ENCODE results near the gene ZNF768. TPM values are rescaled to one million over a fixed set of nuclear protein-coding genes. Genes with fewer than 3 reads are reported as not detected.
A peak's percentile ranks its signal among the peaks of the same experiment; 100 is the strongest.

The ZNF768 gene
- total RNA-seq, 4 donors from 2014 or later = 27.4 to 44.9 (median 32.3) TPM

- Histone ChIP-seq H3K27me3 (no peaks in the 10 kb centered on the region), H3K4me3 (replicated peaks in 1 of 3) (no peak overlapping the region), H3K36me3 (no peaks in the 10 kb centered on the region), H3K27ac (peak overlapping the region in 2 of 3 donors; percentile 95 to 99), H3K9me3 (no peaks in the 10 kb centered on the region), H3K4me1 (peaks cover 15 to 18% of the 10 kb centered on the region in 2 donors)
- TF ChIP-seq, protein P1, sequence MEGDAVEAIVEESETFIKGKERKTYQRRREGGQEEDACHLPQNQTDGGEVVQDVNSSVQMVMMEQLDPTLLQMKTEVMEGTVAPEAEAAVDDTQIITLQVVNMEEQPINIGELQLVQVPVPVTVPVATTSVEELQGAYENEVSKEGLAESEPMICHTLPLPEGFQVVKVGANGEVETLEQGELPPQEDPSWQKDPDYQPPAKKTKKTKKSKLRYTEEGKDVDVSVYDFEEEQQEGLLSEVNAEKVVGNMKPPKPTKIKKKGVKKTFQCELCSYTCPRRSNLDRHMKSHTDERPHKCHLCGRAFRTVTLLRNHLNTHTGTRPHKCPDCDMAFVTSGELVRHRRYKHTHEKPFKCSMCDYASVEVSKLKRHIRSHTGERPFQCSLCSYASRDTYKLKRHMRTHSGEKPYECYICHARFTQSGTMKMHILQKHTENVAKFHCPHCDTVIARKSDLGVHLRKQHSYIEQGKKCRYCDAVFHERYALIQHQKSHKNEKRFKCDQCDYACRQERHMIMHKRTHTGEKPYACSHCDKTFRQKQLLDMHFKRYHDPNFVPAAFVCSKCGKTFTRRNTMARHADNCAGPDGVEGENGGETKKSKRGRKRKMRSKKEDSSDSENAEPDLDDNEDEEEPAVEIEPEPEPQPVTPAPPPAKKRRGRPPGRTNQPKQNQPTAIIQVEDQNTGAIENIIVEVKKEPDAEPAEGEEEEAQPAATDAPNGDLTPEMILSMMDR (IDR thresholded peaks at IDR 0.05) = no peak
- TF ChIP-seq POLR2A (IDR thresholded peaks at IDR 0.05) = no peak
- intact Hi-C loops (cut with DNase I) = loop anchor here (5.0 to 10.0 kb wide), 2 partner anchors 33 to 65 kb away; no protein-coding TSS in a partner anchor
- 77 to 82% methylated on average over 14 to 17 of the region's 44 CpGs for WGBS, 2 donors
- no peak for DNase-seq
Measured at GRCh38 chr16:30569746-30570635, 43.6 kb upstream of the ZNF768 start.

GRCh38 chr16:30569281-30569680 lies 42.9 kb upstream of the ZNF768 start:
- H3K4me3 ChIP-seq (replicated peaks in 1 of 3) = no peak overlapping the region
- H3K27me3 ChIP-seq = no peaks in the 10 kb centered on the region
- 91 to 95% methylated on average over 3 of the region's 3 CpGs for WGBS, 2 donors
- H3K27ac ChIP-seq = no peak overlapping the region
- intact Hi-C loops (cut with DNase I) = no loop called here
- H3K4me1 ChIP-seq = peaks cover 15 to 18% of the 10 kb centered on the region in 2 donors
- H3K9me3 ChIP-seq = no peaks in the 10 kb centered on the region
- no peaks in the 10 kb centered on the region for H3K36me3 ChIP-seq
- TF ChIP-seq, protein P1 (IDR thresholded peaks at IDR 0.05) = no peak
- TF ChIP-seq POLR2A (IDR thresholded peaks at IDR 0.05) = no peak
- no peak for DNase-seq

GRCh38 chr16:30567991-30568638 lies 41.7 kb upstream of the ZNF768 start:
- DNase-seq = no peak
- WGBS, 2 donors = 77 to 87% methylated on average over 6 of the region's 6 CpGs
- intact Hi-C loops (cut with DNase I) = no loop called here
- H3K36me3 ChIP-seq = no peaks in the 10 kb centered on the region
- peaks cover 15 to 18% of the 10 kb centered on the region in 2 donors for H3K4me1 ChIP-seq
- H3K9me3 ChIP-seq = no peaks in the 10 kb centered on the region
- no peak overlapping the region for H3K4me3 ChIP-seq (replicated peaks in 1 of 3)
- H3K27me3 ChIP-seq = no peaks in the 10 kb centered on the region
- H3K27ac ChIP-seq = no peak overlapping the region
- TF ChIP-seq POLR2A (IDR thresholded peaks at IDR 0.05) = no peak
- TF ChIP-seq, protein P1 (IDR thresholded peaks at IDR 0.05) = no peak

GRCh38 chr16:30567160-30567990 lies 41.0 kb upstream of the ZNF768 start:
- H3K4me3 ChIP-seq (replicated peaks in 1 of 3) = no peak overlapping the region
- no peak overlapping the region for H3K27ac ChIP-seq
- intact Hi-C loops (cut with DNase I) = no loop called here
- no peaks in the 10 kb centered on the region for H3K27me3 ChIP-seq
- WGBS, 2 donors = 74 to 84% methylated on average over 14 of the region's 14 CpGs
- DNase-seq = no peak
- H3K4me1 ChIP-seq = peaks cover 13 to 15% of the 10 kb centered on the region in 2 donors
- no peaks in the 10 kb centered on the region for H3K36me3 ChIP-seq
- no peaks in the 10 kb centered on the region for H3K9me3 ChIP-seq
- no peak for TF ChIP-seq POLR2A (IDR thresholded peaks at IDR 0.05)
- TF ChIP-seq, protein P1 (IDR thresholded peaks at IDR 0.05) = no peak

Measured in thyroid gland (tissue), 4 donors.